GM20431 (cell line): ENCODE measurements around the gene IDH3G.

Experiments used
- in situ Hi-C: fragments of 300-500 bp; cut with MseI, MboI; formaldehyde crosslinking; loops from one replicate; pipeline ENCODE4 v1.15.0; 2020; ENCODE audit warnings: low sequenced_read_pairs; ENCODE audit not compliant: unreplicated experiment

Gene IDH3G

DNA sequence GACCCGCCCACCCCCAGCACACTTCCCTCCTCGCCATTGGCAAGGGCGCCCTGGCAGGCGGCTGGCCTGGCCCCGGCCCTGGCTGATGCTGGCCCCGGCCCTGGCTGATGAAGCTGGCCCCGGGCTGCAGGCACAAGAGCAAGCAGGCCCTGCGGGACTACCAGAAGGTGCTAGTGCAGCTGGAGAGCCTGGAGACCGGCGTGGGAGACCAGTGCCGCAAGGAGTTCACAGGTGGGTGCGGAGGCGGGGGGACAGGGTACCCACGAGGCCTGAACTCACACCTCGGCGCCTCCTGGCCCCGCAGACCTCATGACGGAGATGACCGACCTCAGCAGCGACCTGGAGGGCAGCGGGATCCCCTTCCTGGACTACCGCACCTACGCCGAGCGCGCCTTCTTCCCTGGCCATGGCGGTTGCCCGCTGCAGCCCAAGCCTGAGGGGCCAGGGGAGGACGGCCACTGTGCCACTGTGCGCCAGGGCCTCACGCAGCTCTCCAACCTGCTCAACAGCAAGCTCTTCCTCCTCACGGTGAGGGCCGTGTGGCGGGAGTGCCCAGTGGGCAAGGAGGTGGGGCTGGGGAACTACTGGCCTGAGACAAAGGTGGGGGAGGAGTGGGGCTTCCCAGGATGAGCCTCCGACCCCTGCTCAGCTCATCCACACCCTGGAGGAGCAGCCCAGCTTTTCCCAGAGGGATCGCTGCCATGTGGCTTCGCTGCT, 19.4 kb downstream of the IDH3G start:
- in situ Hi-C loops = no loop called here

GRCh38 chrX:153773741-153774575, 20.2 kb downstream of the IDH3G start:
- in situ Hi-C loops = no loop called here

DNA sequence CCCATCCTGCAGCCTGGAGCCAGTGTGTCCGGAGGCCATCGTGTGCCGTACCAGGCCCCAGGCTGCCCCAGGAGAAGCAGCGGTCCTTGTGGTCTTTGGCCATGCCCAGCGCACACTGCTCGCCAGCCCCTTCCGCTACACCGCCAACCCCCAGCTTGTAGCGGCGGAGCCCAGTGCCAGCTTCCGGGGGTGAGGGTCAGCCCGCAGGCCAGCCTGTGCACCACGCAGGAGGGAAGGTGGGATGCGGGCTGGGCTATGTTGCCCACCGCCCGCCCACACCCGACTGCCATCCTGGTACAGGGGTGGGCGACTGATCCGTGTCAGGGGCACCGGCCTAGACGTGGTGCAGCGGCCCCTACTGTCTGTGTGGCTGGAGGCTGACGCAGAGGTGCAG, 21.0 kb downstream of the IDH3G start:
- in situ Hi-C loops = no loop called here

GRCh38 chrX:153772316-153773217, 21.6 kb downstream of the IDH3G start:
- in situ Hi-C loops = no loop called here

DNA sequence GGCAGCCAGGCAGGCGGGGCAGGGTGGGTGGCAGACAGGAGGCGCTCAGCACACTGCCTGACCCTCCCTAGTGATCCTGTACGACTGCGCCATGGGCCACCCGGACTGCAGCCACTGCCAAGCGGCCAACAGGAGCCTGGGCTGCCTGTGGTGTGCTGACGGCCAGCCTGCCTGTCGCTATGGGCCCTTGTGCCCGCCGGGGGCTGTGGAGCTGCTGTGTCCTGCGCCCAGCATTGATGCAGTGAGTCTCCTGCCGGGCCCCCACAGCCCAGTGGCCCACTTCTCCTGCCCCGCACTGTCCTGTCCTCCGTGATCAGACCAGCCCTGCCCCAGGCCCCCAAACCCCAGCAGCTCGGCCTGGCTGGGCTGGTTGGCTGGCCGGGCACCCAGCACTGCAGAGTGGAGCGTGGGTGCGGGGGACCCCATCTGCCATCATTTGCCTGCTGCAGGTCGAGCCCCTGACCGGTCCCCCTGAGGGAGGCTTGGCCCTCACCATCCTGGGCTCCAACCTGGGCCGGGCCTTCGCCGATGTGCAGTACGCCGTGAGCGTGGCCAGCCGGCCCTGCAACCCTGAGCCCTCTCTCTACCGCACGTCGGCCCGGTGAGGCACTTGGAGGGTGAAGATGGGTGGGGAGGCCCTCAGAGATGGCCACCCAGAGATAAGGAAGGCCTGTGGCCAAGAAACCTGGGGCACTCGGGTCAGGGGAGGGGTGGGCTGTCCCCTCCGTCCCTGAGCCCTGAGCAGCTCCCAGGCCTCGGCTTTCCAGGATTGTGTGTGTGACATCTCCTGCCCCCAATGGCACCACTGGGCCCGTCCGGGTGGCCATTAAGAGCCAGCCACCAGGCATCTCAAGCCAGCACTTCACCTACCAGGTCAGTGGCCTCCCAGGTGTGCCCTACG, 22.5 kb downstream of the IDH3G start:
- in situ Hi-C loops = no loop called here

GRCh38 chrX:153770601-153771414, 23.4 kb downstream of the IDH3G start:
- in situ Hi-C loops = no loop called here

- in situ Hi-C loops = no loop called here
Observed at GRCh38 chrX:153769865-153770600, 24.1 kb downstream of the IDH3G start.

DNA sequence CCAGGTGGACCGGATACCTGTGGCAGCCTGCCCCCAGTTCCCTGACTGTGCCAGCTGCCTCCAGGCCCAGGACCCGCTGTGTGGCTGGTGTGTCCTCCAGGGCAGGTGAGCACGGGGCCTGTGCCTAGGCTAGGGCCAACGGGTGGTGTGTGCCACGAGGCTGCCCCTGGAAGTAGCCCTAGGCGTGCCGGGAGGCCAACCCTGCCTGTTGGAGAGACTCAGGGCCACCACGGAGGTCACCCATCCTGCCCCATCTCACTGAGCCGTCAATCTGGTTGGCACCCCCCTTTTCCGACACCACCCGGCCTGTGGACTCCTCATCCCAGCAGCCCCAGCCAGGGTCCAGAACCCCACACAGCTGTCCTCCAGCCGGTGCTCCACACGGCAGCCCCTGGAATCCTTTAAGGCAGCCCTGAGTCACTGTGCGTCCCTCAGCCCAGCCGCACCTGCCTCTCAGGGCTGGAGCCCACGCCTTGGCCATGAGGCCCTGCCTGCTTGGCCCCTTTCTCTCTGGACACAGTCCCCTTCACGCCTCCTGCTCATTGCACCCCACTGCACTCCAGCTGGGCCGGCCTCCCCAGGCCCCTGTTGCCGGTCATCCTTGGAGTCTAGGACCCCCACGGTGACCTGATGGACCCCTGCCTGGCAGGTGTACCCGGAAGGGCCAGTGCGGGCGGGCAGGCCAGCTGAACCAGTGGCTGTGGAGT, 24.9 kb downstream of the IDH3G start:
- in situ Hi-C loops = no loop called here

- in situ Hi-C loops = no loop called here
Observed at GRCh38 chrX:153768311-153769157, 25.6 kb downstream of the IDH3G start.

- in situ Hi-C loops = no loop called here
Observed at GRCh38 chrX:153767674-153768055, 26.5 kb downstream of the IDH3G start.

DNA sequence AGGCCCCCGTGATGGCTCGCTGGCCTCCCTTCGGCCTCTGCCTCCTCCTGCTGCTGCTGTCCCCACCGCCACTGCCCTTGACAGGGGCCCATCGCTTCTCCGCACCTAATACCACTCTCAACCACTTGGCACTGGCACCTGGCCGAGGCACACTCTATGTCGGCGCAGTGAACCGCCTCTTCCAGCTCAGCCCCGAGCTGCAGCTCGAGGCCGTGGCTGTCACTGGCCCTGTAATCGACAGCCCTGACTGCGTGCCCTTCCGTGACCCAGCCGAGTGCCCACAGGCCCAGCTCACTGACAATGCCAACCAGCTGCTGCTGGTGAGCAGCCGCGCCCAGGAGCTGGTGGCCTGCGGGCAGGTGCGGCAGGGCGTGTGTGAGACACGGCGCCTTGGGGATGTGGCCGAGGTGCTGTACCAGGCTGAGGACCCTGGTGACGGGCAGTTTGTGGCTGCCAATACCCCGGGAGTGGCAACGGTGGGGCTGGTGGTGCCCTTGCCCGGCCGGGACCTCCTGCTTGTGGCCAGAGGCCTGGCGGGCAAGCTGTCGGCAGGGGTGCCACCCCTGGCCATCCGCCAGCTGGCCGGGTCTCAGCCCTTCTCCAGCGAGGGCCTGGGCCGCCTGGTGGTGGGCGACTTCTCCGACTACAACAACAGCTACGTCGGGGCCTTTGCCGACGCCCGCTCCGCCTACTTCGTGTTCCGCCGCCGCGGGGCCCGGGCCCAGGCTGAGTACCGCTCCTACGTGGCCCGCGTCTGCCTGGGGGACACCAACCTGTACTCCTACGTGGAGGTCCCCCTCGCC, 27.1 kb downstream of the IDH3G start:
- in situ Hi-C loops = no loop called here

DNA sequence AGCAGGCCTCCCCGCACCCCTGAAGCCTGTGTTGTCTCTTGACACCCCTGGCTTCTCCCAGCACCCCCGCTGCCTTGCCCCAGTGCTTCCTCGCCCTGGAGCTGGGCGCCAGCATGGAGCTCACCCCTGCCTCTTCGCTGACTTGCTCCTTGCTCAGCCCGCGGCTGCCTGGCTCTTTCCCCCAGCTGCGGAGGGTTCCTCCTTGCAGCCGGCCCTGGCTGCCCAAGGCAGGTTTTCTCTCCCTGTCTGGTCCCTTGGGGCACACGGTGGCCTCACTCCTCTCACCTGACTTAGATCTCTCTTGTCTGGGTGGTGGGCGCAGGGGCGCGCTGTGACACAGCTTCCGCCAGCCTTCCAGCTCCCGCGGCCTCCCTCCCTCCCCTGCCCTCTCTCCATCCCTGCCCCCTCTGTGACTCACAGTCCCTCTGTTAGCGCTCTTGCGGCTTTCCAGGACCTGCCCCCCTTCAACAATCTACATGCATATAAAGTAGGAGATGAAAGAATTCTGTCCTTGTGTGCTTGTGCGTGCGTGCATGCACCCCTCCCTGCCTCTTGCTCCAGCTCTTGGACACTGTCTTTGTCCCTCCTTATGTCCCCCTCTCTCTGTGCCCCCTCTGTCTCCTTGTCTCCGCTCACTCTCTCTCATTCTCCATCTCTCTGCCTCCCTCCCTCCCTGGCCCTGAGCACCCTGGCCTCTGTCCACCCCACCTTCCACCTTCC, 27.9 kb downstream of the IDH3G start:
- in situ Hi-C loops = no loop called here

- in situ Hi-C loops = no loop called here
Observed at GRCh38 chrX:153765138-153766079, 28.8 kb downstream of the IDH3G start.

DNA sequence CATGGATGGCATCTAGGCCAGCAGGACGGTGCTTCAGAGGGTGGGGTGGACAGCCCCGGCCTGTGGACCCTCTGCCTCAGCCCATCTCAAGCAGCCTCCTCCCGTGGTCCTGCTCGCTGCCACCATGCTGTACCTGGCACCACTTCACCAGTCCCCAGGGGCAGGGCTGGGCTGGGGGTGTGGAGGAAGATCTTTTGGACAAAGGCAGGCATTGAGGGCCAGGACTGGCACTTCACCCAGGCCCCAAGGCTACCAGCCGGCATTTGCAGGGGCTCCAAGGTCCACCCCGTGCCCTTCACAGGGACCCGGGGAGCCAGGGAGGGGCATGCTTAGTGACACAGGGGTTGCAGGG, 29.4 kb downstream of the IDH3G start:
- in situ Hi-C loops = no loop called here
